ENCODE data around the gene CNTN2. TPM values are rescaled to one million over a fixed set of nuclear protein-coding genes. Genes with fewer than 3 reads are reported as not detected.

CNTN2 gene
- total RNA-seq, 1 experiment from 2014 or later = 1.2 TPM

GRCh38 chr1:205041001-205041715 is 1.9 kb upstream of the CNTN2 start:
- Mint-ChIP-seq H3K27me3 (ENCODE audit: low read depth) (peaks cover 44% of the 10 kb centered on the region), H3K36me3 (no peaks in the 10 kb centered on the region), H3K4me3 (no peak overlapping the region), H3K4me1 (peaks cover 26% of the 10 kb centered on the region), H3K9me3 (no peaks in the 10 kb centered on the region), H3K27ac (no peak overlapping the region)
- no peak for DNase-seq (ENCODE audit: low spot score)
- ChIA-PET CTCF (interaction anchor here (1.2 to 8.8 kb wide), 3 partner anchors 20 to 100 kb away, joined by 3 to 90 read pairs (median 6); no protein-coding TSS in a partner anchor), POLR2A (no interaction called here)
- no peak for ATAC-seq
- no peak for TF ChIP-seq ZNF317 (CRISPR knock-in tag; IDR thresholded peaks at IDR 0.05; ENCODE audit: borderline replicate concordance, low read depth)
- no peak for TF ChIP-seq NFYB (CRISPR knock-in tag; conservative IDR thresholded peaks at IDR 0.05; ENCODE audit: low read depth)
- no peak for TF ChIP-seq FOXP1 (CRISPR knock-in tag; IDR thresholded peaks at IDR 0.05; ENCODE audit: borderline replicate concordance)
- TF ChIP-seq ZSCAN18 (CRISPR knock-in tag; IDR thresholded peaks at IDR 0.05) = no peak
- TF ChIP-seq OVOL2 (CRISPR knock-in tag; IDR thresholded peaks at IDR 0.05; ENCODE audit: borderline replicate concordance) = no peak
- TF ChIP-seq E2F4 (CRISPR knock-in tag; IDR thresholded peaks at IDR 0.05; ENCODE audit: borderline replicate concordance, low read depth) = no peak
- no peak for TF ChIP-seq CREM (CRISPR knock-in tag; IDR thresholded peaks at IDR 0.05)
- TF ChIP-seq ETV6 (CRISPR knock-in tag; IDR thresholded peaks at IDR 0.05) = no peak
- TF ChIP-seq JUN (CRISPR knock-in tag; IDR thresholded peaks at IDR 0.05) = no peak
- TF ChIP-seq TCF7 (CRISPR knock-in tag; IDR thresholded peaks at IDR 0.05; ENCODE audit: low read depth) = no peak
- no peak for TF ChIP-seq PRDM15 (CRISPR knock-in tag; IDR thresholded peaks at IDR 0.05)
- TF ChIP-seq ESRRA (CRISPR knock-in tag; IDR thresholded peaks at IDR 0.05; ENCODE audit: borderline replicate concordance) = no peak
- TF ChIP-seq ZMAT4 (CRISPR knock-in tag; IDR thresholded peaks at IDR 0.05) = no peak
- TF ChIP-seq GRHL2 (CRISPR knock-in tag; IDR thresholded peaks at IDR 0.05; ENCODE audit: insufficient replicate concordance, severe bottlenecking) = no peak
- TF ChIP-seq SP1 (CRISPR knock-in tag; conservative IDR thresholded peaks at IDR 0.05) = no peak
- no peak for TF ChIP-seq ZBTB21 (CRISPR knock-in tag; IDR thresholded peaks at IDR 0.05; ENCODE audit: borderline replicate concordance)
- no peak for TF ChIP-seq JAZF1 (CRISPR knock-in tag; IDR thresholded peaks at IDR 0.05)
- TF ChIP-seq ZNF263 (CRISPR knock-in tag; IDR thresholded peaks at IDR 0.05; ENCODE audit: low read depth) = no peak
- TF ChIP-seq PREB (CRISPR knock-in tag; IDR thresholded peaks at IDR 0.05; ENCODE audit: borderline replicate concordance) = no peak
- TF ChIP-seq FOXK1 (CRISPR knock-in tag; IDR thresholded peaks at IDR 0.05) = no peak
